GM18498 (cell line): Measurements from ENCODE around the gene LGR6.

Source experiments
- ATAC-seq: cut with Tn5 transposase; IDR thresholded peaks from one replicate; pipeline ENCODE4 v1.9.1; 2021; ENCODE audit warnings: mild to moderate bottlenecking, moderate library complexity; ENCODE audit not compliant: unreplicated experiment

The LGR6 gene

GRCh38 chr1:202215472-202216130 lies 22.0 kb downstream of the LGR6 start:
- ATAC-seq = no peak

- ATAC-seq = no peak
Observed at GRCh38 chr1:202216691-202217090, 23.1 kb downstream of the LGR6 start.

DNA sequence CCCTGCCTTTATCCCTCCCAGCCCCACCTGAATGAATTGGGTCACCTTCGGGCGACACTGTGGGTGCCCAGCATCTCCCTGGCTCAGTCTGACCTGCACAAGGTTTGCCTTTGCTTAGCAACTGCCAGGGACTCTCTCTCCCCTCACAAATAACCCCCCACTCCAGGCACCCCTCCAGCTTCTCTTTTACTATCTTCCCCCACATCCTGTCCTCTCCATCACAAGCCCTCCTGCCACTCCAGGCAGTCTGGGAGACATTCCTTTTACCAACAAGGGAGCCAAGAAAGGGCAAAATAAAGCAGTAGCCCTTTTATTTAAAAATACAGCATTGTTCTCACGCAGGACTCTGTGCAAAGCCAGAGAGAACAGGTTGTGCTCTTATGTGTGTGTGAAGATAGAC lies 23.9 kb downstream of the LGR6 start:
- ATAC-seq = no peak

DNA sequence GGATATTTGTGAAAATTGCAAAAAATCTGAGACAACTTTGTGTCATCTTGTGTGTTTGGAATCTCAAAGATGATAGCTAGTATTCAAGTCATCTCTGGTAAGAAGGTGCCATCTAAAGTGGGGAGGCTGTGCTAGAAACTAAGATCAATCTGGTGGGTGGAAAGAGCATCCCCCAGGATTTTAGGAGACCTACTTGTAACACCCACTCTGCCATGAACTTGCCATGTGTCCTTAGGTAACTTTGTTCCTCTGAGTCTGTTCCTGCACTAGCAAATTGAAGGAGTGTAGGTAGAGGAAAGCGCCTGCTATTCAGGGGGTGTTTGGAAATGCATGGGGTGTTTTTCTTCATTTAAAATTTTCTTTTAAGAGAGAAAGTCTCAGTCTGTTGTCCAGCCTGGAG lies 24.4 kb downstream of the LGR6 start:
- no peak for ATAC-seq

GRCh38 chr1:202220733-202221132 lies 27.1 kb downstream of the LGR6 start:
- no peak for ATAC-seq

DNA sequence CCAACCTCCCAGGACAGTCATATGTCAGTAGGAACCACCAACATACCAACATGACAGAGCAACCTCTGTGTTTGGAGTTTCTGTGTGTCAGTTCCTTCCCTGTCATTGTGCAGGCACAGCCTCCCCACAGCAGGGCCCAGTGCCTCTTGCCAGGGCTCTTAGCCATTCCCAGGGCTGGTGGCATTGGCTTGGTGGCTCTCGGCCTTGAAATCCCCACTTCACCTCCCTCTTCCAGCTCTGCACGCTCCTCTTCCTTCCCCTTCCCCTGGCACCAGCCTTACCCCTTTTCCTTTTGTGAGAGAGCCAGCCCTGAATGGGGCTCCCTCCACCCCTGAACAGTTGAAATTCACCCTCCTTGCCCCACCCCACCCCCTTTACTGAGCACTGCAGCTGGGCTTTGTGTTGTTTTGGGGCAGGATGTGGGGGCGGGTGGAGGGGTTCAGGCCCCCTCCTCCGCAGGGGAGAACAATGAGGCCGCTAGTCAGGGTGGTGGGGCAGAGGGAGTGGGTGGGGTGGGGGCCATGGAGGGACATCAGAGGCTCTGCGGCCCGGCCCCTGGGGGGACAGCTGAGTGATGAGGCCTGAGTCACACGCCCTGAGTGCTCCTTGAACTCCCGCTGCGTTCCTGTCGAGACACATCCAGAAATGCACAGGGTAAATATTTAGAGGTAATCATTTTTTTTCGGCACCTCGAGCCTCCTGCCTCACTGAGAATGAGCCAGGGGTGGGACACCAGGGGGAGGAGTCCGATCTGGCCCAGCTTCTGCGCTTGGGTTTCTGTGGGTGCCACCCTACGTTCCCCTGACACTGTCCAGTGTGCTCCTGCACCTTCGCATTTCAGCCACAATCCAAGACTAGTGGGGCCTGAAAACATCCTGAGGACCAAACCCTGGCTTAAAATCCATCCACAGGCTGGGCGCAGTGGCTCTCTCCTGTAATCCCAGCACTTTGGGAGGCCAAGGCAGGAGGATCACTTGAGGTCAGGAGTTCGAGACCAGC lies 28.6 kb downstream of the LGR6 start:
- no peak for ATAC-seq

DNA sequence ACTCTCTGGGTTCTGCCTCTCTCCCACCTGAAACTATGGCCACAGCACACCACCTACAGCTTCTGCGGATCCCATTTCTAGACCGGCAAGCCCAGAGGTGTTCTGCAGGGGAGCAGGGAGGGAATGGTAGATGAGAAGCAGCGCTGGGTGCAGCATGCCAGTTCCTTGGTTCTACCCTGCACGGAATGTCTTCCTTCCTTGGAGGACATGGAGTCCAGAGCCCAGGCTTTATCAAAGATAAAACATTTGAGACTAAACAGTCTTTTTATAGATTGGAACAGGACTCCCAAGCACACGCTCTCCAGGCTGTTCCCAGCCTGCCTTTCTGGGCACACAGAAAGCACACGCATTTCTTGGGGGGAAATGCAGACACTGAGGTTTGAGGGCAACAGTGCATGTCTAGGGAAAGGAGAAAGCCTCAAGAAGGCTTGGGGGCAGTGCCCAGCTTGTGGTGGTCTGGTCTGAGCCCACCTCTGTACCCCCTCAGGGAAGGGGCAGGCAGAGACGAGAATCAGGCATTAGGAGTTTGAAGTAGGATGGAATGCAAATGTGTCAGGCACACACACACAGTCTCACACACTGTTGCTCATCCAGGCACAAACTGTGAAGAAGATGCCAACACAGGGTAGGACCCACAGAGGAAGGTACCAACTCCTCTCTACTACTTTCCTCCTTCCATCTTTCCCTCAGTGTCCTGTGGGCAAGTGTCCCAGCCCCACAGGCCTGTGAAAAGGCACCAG lies 29.7 kb downstream of the LGR6 start:
- no peak for ATAC-seq

DNA sequence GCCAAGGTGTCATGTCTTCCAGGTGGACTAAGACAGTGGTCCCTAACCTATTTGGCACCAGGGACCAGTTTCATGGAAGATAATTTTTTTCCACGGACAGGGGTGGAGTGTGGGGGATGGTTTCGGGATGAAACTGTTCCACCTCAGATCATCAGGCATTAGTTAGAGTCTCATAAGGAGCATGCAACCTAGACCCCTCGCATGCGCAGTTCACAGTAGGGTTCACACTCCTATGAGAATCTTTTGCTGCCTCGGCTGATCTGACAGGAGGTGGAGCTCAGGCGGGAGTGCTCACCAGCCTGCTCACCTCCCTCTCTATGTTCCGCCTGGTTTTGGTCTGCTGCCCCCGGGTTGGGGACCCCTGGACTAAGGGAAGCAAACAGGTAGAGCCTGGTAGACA lies 30.9 kb downstream of the LGR6 start:
- ATAC-seq = no peak

GRCh38 chr1:202225131-202225530 lies 31.5 kb downstream of the LGR6 start:
- ATAC-seq = no peak

GRCh38 chr1:202227053-202227672 lies 33.6 kb downstream of the LGR6 start:
- no peak for ATAC-seq

DNA sequence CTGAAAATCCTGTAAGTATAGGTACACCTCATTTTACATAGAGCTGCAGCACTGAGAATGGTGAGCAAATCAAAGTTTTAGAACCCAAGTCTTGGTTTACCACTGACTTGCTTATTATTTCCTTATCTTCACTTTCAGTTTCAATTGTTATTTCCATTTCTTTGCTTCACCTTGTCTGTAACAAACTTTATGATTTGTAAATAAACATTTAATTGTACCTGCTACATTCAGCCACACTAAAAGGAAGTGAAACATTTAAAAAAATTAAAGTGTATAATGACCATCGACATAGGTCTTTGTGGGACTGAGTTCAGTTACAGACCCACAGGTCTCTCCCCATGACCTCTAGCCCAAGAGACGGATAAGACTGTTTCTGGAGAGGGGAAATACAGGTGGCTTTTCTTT lies 34.4 kb downstream of the LGR6 start:
- peak; percentile 43 for ATAC-seq

- ATAC-seq = no peak
Observed at GRCh38 chr1:202228484-202229122, 35.0 kb downstream of the LGR6 start.

GRCh38 chr1:202229376-202229775 lies 35.8 kb downstream of the LGR6 start:
- ATAC-seq = no peak

GRCh38 chr1:202230061-202230938 lies 36.7 kb downstream of the LGR6 start:
- ATAC-seq = no peak

GRCh38 chr1:202230939-202231645 lies 37.5 kb downstream of the LGR6 start:
- ATAC-seq = no peak

GRCh38 chr1:202233171-202233570 lies 39.6 kb downstream of the LGR6 start:
- no peak for ATAC-seq

- no peak for ATAC-seq
Observed at GRCh38 chr1:202233804-202234203, 40.2 kb downstream of the LGR6 start.

DNA sequence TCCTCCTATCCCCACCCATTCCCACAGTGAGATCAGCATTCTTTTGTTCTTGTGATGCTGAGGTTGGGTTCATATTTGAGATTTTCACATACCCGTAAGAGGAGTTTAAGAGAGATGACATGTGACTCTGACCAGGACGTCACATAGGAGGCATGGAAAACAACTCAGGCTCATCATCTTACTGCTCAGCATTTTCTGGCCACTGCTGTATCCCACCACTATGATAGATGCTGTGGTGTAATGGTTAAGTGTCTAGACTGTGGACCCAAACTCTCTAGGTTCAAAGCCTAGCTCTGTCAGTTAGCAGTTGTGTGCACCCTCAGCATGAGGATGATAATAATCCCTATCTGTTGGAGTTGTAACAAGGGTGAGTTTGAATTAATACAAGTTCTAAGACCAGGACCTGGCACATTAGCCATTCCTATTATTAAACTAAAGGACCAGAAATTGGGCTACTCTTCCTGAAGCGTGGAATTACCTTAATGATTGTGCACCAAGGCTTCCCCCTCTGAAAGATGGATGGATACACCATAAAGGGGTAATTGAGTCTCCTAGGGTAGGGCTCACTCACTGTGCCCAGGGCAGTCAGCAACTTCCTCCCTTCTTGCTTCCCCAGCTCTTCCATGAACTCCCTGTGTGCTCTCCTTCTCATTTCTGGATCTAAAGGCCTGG lies 40.9 kb downstream of the LGR6 start:
- no peak for ATAC-seq
